H1 (cell line): Measurements from ENCODE around the gene ZNF836. TPM values are rescaled to one million over a fixed set of nuclear protein-coding genes. Genes with fewer than 3 reads are reported as not detected.

Experiments used
- CTCF ChIA-PET: fragments of 300-600 bp; sonication (Branson Sonifier 250); formaldehyde crosslinking; loops from one replicate; lab custom pipeline; 2021; ENCODE audit not compliant: partially characterized antibody; lab: Charles Lee
- POLR2A ChIA-PET: fragments of 300-600 bp; sonication (Branson Sonifier 250); formaldehyde crosslinking; loops from one replicate; lab custom pipeline; 2021; ENCODE audit warnings: inconsistent platforms; ENCODE audit not compliant: partially characterized antibody; lab: Charles Lee
- DNase-seq, 2 experiments: peaks; one replicate each; pipeline versions ENCODE4 v3.0.0 to v3.0.0-alpha.2; 2010 to 2022; ENCODE audit warnings: low spot score in 2 of 2, low read depth in 1 of 2, mixed read lengths in 1 of 2
- FAIRE-seq: peaks from 2 replicates; lab custom pipeline; 2011; peaks lifted over from hg19 to GRCh38; lab: Jason Lieb, UNC
- H2AFZ ChIP-seq: 2 replicates; pipeline ENCODE4 v1.8.1; 2012; ENCODE audit warnings: low read length, inconsistent platforms
- H2AK5ac ChIP-seq: 2 replicates; pipeline ENCODE4 v1.6.1; 2013; ENCODE audit warnings: low read depth, low read length
- H2BK120ac ChIP-seq: replicated peaks from 2 replicates; pipeline ENCODE3; 2013; ENCODE audit warnings: low read depth, low read length, inconsistent platforms
- H2BK12ac ChIP-seq: 2 replicates; pipeline ENCODE4 v1.6.1; 2013; ENCODE audit warnings: low read depth, low read length
- H2BK15ac ChIP-seq: 2 replicates; pipeline ENCODE4 v1.6.1; 2013; ENCODE audit warnings: low read length
- H2BK20ac ChIP-seq: 2 replicates; pipeline ENCODE4 v1.6.1; 2013; ENCODE audit warnings: low read length
- H2BK5ac ChIP-seq: 2 replicates; pipeline ENCODE4 v1.6.1; 2013; ENCODE audit warnings: low read depth, low read length
- H3K14ac ChIP-seq: 2 replicates; pipeline ENCODE4 v1.6.1; 2013; ENCODE audit warnings: inconsistent platforms; ENCODE audit not compliant: insufficient read length
- H3K18ac ChIP-seq: 2 replicates; pipeline ENCODE4 v1.6.1; 2013; ENCODE audit warnings: low read length; ENCODE audit errors: extremely low read depth
- H3K23ac ChIP-seq: 2 replicates; pipeline ENCODE4 v1.6.1; 2013; ENCODE audit warnings: inconsistent platforms; ENCODE audit not compliant: insufficient read length
- H3K23me2 ChIP-seq: 2 replicates; pipeline ENCODE4 v1.6.1; 2013; ENCODE audit warnings: low read depth, low read length
- H3K27ac ChIP-seq: 2 replicates; pipeline ENCODE4 v1.6.1; 2011; ENCODE audit warnings: low read depth, low read length, inconsistent platforms
- H3K27me3 ChIP-seq, 4 experiments: replicated peaks in 1 of 4; 1 replicate in 1 of 4; 2 replicates in 3 of 4; pipeline versions ENCODE4 v1.6.1 to v1.8.1; 2011 to 2013; ENCODE audit warnings: low read length in 3 of 4, mild to moderate bottlenecking in 3 of 4, inconsistent platforms in 2 of 4, mixed read lengths in 2 of 4, moderate library complexity in 1 of 4; ENCODE audit not compliant: control insufficient read depth in 3 of 4, insufficient read depth in 3 of 4; ENCODE audit errors: extremely low read depth in 1 of 4
- H3K36me3 ChIP-seq, 4 experiments: 2 replicates each; pipeline versions ENCODE4 v1.6.1 to v1.8.1; 2011 to 2013; ENCODE audit warnings: mild to moderate bottlenecking in 4 of 4, low read length in 3 of 4, moderate library complexity in 2 of 4, control low read depth in 1 of 4, inconsistent platforms in 1 of 4; ENCODE audit not compliant: insufficient read depth in 4 of 4, control insufficient read depth in 2 of 4
- H3K4ac ChIP-seq: replicated peaks from 2 replicates; pipeline ENCODE3; 2013; ENCODE audit warnings: low read length, low read depth, mixed read lengths, inconsistent platforms; ENCODE audit not compliant: insufficient read length
- H3K4me1 ChIP-seq, 4 experiments: replicated peaks in 1 of 4; 1 replicate in 1 of 4; 2 replicates in 3 of 4; pipeline versions ENCODE4 v1.6.1 to v1.8.1; 2011 to 2013; ENCODE audit warnings: low read length in 3 of 4, inconsistent platforms in 2 of 4, mixed read lengths in 1 of 4; ENCODE audit not compliant: insufficient read depth in 4 of 4, control insufficient read depth in 3 of 4
- H3K4me2 ChIP-seq, 2 experiments: 2 replicates each; pipeline versions ENCODE4 v1.6.1 to v1.8.1; 2011 to 2013; ENCODE audit warnings: low read depth in 2 of 2, low read length in 2 of 2, control low read depth in 1 of 2, inconsistent platforms in 1 of 2, mild to moderate bottlenecking in 1 of 2; ENCODE audit not compliant: insufficient read depth in 1 of 2
- H3K4me3 ChIP-seq, 4 experiments: fragments of 200-600, 300-600 bp in 1 of 4; sonication (generic), shearing (Covaris generic), sonication (Bioruptor Twin) in 1 of 4; 2 replicates each; pipeline versions ENCODE4 v1.5.1 to v1.8.1; 2011 to 2016; ENCODE audit warnings: low read length in 4 of 4, low read depth in 3 of 4, control low read depth in 2 of 4, inconsistent platforms in 2 of 4, mild to moderate bottlenecking in 2 of 4, mixed read lengths in 1 of 4, moderate library complexity in 1 of 4; ENCODE audit not compliant: insufficient read depth in 2 of 4; ENCODE audit errors: extremely low read depth in 1 of 4
- H3K56ac ChIP-seq: replicated peaks from 2 replicates; pipeline ENCODE3; 2013; ENCODE audit warnings: low read depth, mild to moderate bottlenecking, mixed read lengths, low read length, inconsistent platforms; ENCODE audit not compliant: insufficient read length
- H3K79me1 ChIP-seq: 2 replicates; pipeline ENCODE4 v1.6.1; 2013; ENCODE audit warnings: low read depth, low read length, control low read depth
- H3K79me2 ChIP-seq, 2 experiments: 2 replicates each; pipeline versions ENCODE4 v1.6.1 to v1.8.1; 2012 to 2013; ENCODE audit warnings: low read length in 2 of 2, mild to moderate bottlenecking in 2 of 2, inconsistent platforms in 1 of 2; ENCODE audit not compliant: insufficient read depth in 2 of 2, control insufficient read depth in 1 of 2
- H3K9ac ChIP-seq, 4 experiments: replicated peaks in 1 of 4; 1 replicate in 1 of 4; 2 replicates in 3 of 4; pipeline versions ENCODE4 v1.6.1 to v1.8.1; 2011 to 2013; ENCODE audit warnings: low read depth in 3 of 4, low read length in 3 of 4, control low read depth in 2 of 4, mild to moderate bottlenecking in 2 of 4, moderate library complexity in 2 of 4, inconsistent platforms in 1 of 4; ENCODE audit errors: extremely low read depth in 1 of 4
- H3K9me3 ChIP-seq, 2 experiments: 2 replicates each; pipeline versions ENCODE4 v1.6.1 to v1.8.1; 2012 to 2013; ENCODE audit warnings: mild to moderate bottlenecking in 2 of 2, moderate library complexity in 2 of 2, control low read depth in 1 of 2, inconsistent platforms in 1 of 2, low read depth in 1 of 2, low read length in 1 of 2, mixed read lengths in 1 of 2; ENCODE audit not compliant: insufficient read depth in 2 of 2
- H4K20me1 ChIP-seq, 2 experiments: replicated peaks in 1 of 2; 2 replicates each; pipeline versions ENCODE3 to v1.8.1; 2011 to 2013; ENCODE audit warnings: inconsistent platforms in 2 of 2, low read length in 2 of 2, mild to moderate bottlenecking in 1 of 2; ENCODE audit not compliant: insufficient read depth in 2 of 2, control insufficient read depth in 1 of 2
- H4K5ac ChIP-seq: 2 replicates; pipeline ENCODE4 v1.6.1; 2013; ENCODE audit warnings: low read length, low read depth, mixed read lengths, inconsistent platforms; ENCODE audit not compliant: insufficient read length
- H4K8ac ChIP-seq: 2 replicates; pipeline ENCODE4 v1.8.0; 2013; ENCODE audit warnings: mild to moderate bottlenecking, moderate library complexity, low read length, inconsistent platforms; ENCODE audit not compliant: insufficient read depth; ENCODE audit errors: extremely low read depth
- H4K91ac ChIP-seq: replicated peaks from 2 replicates; pipeline ENCODE3; 2013; ENCODE audit warnings: low read length, mixed read lengths, inconsistent platforms; ENCODE audit not compliant: insufficient read length
- HDAC2 ChIP-seq, 2 experiments: fragments of 300-600 bp in 1 of 2; sonication (generic) in 1 of 2; IDR thresholded peaks; 2 replicates each; pipeline ENCODE4 v1.6.1; 2011 to 2012; ENCODE audit warnings: low read depth in 2 of 2, low read length in 2 of 2, mild to moderate bottlenecking in 2 of 2, moderate library complexity in 2 of 2, borderline replicate concordance in 1 of 2, inconsistent platforms in 1 of 2
- SP2 ChIP-seq: IDR thresholded peaks from 2 replicates; pipeline ENCODE4 v1.6.1; 2012; ENCODE audit warnings: mild to moderate bottlenecking, low read length, inconsistent platforms
- WGBS, 2 experiments: shearing (Covaris generic) in 1 of 2; methylation state at CpG; one replicate each; pipeline versions ENCODE4 v1.1.6 to v1.1.7; 2013 to 2015; ENCODE audit warnings: low lambda C conversion rate in 2 of 2, mixed read lengths in 2 of 2, inconsistent platforms in 1 of 2, low coverage in 1 of 2, missing lambda C conversion rate in 1 of 2; ENCODE audit not compliant: insufficient replicate concordance in 2 of 2, insufficient coverage in 1 of 2, insufficient read length in 1 of 2; ENCODE audit errors: extremely low coverage in 1 of 2, missing lambda C conversion rate in 1 of 2; 5-methylcytosine and 5-hydroxymethylcytosine counted together
- polyA plus RNA-seq, 7 experiments: library from polyadenylated mRNA; depleted of rRNA in 3 of 7; stranded (reverse) in 5 of 7; unstranded in 2 of 7; fragments of >200 nt in 5 of 7; fragments of 200-250 nt in 2 of 7; gene quantifications; 1 replicate in 5 of 7; 2 replicates in 1 of 7; 4 replicates in 1 of 7; pipeline versions ENCODE4 v1.2.1 to v1.2.3, GENCODE V29; 2011 to 2013; ENCODE audit warnings: missing spikeins in 2 of 7, mixed read lengths in 2 of 7
- total RNA-seq: library from RNA; stranded (reverse); fragmentation: NEBNext Ultra II Directional; extraction: Animal tissue kit (Norgen Biotek cat#: 25700); gene quantifications from 2 replicates; pipeline ENCODE4 v1.2.1, GENCODE V29; 2021

ZNF836 gene
- total and polyA plus RNA-seq, 2 of the 8 experiments (the other 6 are each of a cell fraction or from before 2014, with no cell fraction given), result 5.6 to 27.2 TPM

GRCh38 chr19:52200044-52200443 lies 28.6 kb upstream of the ZNF836 start:
- Histone ChIP-seq H4K20me1 (peaks cover 22 to 27% of the 10 kb centered on the region in 2 experiments), H3K9me3 (no peaks in the 10 kb centered on the region)
- POLR2A ChIA-PET, result interaction anchor here (1.2 to 1.3 kb wide), 2 partner anchors 9 to 33 kb away, joined by 3 to 5 read pairs; no protein-coding TSS in a partner anchor
- TF ChIP-seq SP2 (no peak), HDAC2 (IDR thresholded peaks at IDR 0.05; ENCODE audit: borderline replicate concordance in 1 of 2, low read depth in 2 of 2, low read length in 2 of 2) (no peak)

More at GRCh38 chr19:52200044-52200443, 28.6 kb upstream of the ZNF836 start:
- FAIRE-seq, result no peak
- no peak overlapping the region for H3K4me2 ChIP-seq
- H3K4ac ChIP-seq, result no peak overlapping the region
- CTCF ChIA-PET, result interaction anchor here (0.6 to 1.7 kb wide), 4 partner anchors 11 to 30 kb away, joined by 3 to 7 read pairs (median 4); partner anchors contain the start of gene PPP2R1A
- H2BK15ac ChIP-seq, result no peak overlapping the region
- H3K27ac ChIP-seq, result no peak overlapping the region
- no peak overlapping the region for H3K56ac ChIP-seq
- H4K8ac ChIP-seq, result no peak overlapping the region
- no peak overlapping the region for H3K18ac ChIP-seq
- no peak overlapping the region; a peak in 1 of 7 replicates for H3K9ac ChIP-seq
- no peak overlapping the region for H2BK5ac ChIP-seq
- no peaks in the 10 kb centered on the region for H3K27me3 ChIP-seq
- H3K79me1 ChIP-seq, result peaks cover 19% of the 10 kb centered on the region
- peaks cover 4 to 89% of the 10 kb centered on the region in 2 experiments for H3K79me2 ChIP-seq
- H3K23me2 ChIP-seq, result no peaks in the 10 kb centered on the region
- no peak overlapping the region for H3K23ac ChIP-seq
- no peak overlapping the region for H2BK12ac ChIP-seq
- 93% methylated on average over 7 of the region's 7 CpGs; no CpG with 5 or more reads in 1 of the 2 experiments for WGBS, 2 experiments
- H2AFZ ChIP-seq, result no peak overlapping the region
- no peak overlapping the region for H3K4me3 ChIP-seq
- no peaks in the 10 kb centered on the region for H3K4me1 ChIP-seq
- H2AK5ac ChIP-seq, result no peak overlapping the region
- H2BK120ac ChIP-seq, result no peak overlapping the region
- H3K36me3 ChIP-seq, result peaks cover 13 to 71% (median 56%) of the 10 kb centered on the region in 4 experiments
- no peak overlapping the region for H4K91ac ChIP-seq
- no peak for DNase-seq
- no peak overlapping the region for H3K14ac ChIP-seq
- H2BK20ac ChIP-seq, result no peak overlapping the region
- H4K5ac ChIP-seq, result no peak overlapping the region
